G401 (cell line): ENCODE results near the gene PHLDA1. TPM values are rescaled to one million over a fixed set of nuclear protein-coding genes. Genes with fewer than 3 reads are reported as not detected.

Source experiments
- DNase-seq: peaks from one replicate; pipeline ENCODE4 v3.0.0-alpha.2; 2015; ENCODE audit warnings: low spot score
- in situ Hi-C: cut with HindIII; loops from 2 replicates; pipeline ENCODE4 v1.10.0; 2016; ENCODE audit warnings: low sequenced_read_pairs, mixed read lengths
- total RNA-seq: library from RNA; depleted of rRNA; stranded (reverse); fragments of >200 nt; shearing (Covaris generic); gene quantifications from 2 replicates; pipeline ENCODE4 v1.2.3, GENCODE V29; 2014; rRNA removed

Gene PHLDA1
- 3.5 and 3.7 TPM in 2 replicates for total RNA-seq

DNA sequence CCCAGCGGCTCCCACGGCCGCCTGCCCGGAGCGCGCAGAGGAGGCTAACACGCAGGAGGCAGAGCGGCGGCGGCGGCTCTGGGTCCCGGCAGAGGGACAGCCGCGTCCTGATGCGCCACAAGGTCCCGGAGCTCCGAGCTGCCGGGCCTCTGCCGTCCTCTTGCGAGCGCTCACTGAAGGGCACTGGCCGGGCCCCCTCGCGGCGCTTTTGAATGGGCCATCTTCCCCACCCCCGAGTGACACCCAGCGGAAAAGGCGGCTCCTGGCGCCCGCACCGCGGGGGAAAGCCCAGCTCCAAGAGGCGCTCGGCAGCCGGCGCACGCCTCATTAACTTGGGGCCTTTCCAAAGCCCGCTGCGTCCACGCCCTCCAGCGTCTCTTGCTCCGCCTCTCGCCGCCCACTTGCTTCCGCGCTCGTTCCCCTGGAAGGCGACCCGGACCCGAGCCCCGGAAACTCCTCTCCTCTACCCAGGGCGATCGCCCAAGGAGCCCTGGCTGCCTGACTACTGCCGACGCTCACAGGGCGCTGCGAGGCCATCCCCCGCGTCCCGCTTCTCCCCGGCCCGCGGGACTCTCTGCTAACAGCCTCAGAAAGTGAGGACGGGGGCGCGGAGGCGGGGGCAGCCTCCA lies at the start of gene PHLDA1:
Gene PHLDA1, minus strand, starts transcription at position 363 of the 629 bp plus-strand sequence.
- in situ Hi-C loops = no loop called here
- DNase-seq = peak; percentile 81

DNA sequence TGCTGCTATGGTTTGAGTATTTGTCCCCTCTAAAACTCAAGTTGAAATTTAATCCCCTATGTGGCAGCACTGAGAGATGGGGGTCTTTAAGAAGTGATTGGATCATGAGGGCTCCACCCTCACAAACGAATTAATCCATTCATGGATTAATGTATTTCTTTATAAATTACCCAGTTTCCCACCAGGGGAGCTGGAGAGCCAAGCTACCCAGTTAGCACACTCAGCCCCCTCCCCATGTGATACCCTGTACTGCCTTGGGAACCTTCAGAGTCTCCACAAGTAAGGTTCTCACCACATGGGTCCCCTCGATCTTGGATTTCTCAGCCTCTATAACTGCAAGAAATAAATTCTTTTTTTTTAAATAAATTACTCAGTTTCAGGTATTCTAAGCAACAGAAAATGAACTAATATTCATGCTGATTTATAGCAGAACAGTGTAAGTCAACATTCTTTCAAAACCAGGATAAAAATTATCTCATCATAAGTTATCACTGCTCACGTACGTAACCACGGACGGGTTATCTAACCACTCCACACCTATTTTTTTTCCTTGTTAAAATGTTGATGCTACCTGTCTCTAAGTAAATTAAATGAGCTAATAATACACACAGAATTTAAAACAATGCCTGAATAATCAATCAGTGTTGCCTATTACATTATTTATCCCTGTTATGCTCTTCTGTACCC lies 49.3 kb upstream of the PHLDA1 start:
- DNase-seq = no peak
- in situ Hi-C loops = no loop called here

DNA sequence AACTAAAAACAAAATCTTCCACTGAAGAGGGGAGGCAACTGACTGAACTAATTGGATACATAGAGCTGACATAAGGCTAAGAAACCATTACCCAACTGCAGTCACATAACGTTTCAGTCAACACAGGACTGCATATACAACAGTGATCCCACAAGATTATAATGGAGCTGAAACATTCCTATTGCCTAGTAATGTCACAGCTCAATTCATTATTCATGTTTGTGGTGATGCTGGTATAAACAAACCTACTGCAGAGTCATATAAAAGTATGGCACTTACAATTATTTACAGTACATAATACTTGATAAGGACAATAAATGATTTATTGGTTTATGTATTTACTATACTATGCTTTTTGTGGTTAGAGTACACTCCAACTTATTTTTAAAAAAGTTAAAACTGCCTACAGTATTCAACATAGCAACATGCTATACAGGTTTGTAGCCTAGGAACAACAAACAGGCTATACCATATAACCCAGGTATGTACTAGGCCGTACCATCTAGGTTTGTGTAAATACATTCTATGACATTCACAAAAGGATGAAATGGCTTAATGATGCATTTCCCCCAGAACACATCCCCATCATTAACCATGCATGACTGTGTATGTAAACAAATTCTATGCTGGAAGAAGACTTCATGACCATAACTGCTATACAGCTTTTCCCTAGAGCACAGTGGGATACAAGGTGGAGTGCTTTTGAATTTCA lies 48.6 kb upstream of the PHLDA1 start:
- in situ Hi-C loops = no loop called here
- no peak for DNase-seq

DNA sequence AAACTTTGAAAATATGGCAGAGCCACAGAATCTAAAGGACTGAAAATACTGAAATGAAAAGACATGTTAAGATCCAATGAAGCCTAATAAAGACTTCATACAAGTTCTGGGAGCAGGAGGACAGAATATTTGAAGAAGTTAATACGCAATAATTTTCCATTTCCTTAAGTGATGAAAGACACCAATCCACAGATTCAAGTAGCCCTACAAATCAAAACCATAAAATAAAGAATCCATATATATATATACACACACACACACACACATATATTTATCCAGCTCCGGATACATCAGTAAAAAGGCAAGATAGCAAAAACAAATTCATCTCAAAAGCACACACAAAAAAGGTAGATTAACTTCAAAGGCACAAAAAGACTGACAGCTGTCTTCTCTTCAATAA lies 47.2 kb upstream of the PHLDA1 start:
- in situ Hi-C loops = no loop called here
- DNase-seq = no peak

DNA sequence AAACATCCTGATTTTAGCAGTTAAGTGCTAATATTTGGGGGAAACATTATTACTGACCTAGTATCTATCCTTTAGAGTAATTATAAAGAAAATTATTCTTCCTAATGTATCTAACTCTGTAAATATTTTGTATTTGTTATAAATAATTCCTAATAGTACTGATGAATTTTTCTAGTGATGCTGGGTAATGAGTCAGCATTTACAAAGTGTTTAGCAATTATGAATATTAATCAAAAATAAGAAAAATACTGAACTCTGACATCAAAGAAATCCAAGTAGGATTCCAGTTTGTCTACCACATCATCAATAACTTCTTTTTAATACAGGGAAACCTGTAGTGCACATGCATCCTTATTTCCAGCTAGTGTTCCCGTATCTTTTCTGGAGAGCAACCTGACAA lies 43.9 kb upstream of the PHLDA1 start:
- in situ Hi-C loops = no loop called here
- DNase-seq = no peak

DNA sequence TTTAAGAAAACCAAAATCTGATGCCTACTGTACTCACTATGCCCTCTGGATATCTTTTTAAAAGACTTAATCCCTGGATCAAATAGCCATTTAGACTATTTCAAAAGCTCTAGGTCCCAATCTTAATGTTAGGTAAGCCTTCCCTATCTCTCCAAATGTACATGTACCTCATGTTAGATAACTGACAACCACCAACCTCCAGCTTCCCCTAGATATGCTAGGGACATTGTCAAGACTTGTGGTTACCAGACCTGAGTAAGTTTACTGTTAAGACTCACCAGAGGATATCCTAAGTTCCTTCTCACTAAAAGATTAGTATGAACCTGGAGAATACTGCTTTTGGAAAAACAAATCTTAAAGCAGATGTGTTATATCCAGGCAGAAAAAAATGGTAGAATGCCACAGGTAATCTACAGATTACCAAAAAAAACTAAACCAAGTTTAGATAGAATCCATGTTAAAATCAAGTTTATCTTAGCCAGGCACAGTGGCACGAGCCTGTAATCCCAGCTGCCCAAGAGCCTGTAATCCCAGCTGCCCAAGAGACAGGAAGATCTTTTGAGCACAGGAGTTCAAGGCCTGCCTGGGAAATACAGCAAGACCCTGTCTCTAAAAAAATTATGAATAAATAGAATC lies 43.2 kb upstream of the PHLDA1 start:
- in situ Hi-C loops = no loop called here
- no peak for DNase-seq

DNA sequence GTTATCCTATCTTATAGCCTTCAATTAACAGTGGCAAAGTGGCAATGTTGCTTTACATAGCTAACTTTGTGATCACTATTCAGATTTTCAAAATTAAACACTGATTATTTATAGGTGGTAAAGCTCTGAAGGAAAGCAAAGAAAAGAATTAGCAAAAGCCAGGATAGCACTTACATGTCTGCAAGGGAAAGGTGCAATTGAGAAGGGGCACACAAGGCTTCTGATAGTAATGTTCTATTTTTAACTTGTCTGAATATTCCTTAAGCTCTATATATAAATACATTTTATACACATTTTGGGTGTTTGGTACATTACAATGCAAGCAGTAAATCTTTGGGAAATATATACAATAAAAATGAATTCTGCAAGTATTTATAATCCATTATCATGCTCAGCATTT lies 42.0 kb upstream of the PHLDA1 start:
- DNase-seq = no peak
- in situ Hi-C loops = no loop called here

DNA sequence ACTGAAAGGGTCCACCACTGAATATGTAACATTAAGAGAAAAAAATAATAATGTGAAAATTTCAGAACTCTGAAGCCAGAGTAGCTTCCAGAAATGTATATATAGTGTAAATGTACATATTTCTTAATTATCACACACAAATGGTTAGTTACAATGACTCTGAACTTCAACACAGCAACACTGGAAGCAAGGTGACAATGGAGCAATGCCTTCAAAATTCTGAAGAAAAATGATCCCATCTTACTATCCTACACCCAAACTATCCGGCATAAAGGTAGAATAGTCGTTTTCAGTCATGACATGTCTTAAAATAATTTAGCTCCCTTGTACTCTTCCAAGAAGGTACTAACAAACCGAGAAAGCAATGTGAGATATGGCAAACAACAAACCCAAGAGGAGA lies 41.0 kb upstream of the PHLDA1 start:
- in situ Hi-C loops = no loop called here
- DNase-seq = no peak

DNA sequence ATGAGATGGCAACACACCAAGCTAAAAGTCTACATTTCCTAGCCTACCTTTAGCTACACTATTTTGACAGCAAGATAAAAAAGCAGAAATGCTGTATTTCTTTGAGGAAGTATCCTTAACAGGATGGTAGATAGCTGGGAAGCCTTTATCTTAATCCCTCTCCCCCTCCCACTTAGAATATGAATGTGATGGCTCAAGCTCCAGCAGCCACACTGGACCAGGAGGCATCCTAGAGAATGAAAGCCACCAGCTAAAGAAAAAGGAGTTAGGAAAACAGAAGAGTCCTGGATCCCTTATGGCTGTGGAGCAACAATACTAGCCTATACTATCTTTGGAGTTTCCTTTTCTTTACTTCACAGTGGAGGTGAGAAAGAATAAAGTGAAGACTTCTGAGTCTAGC lies 37.8 kb upstream of the PHLDA1 start:
- DNase-seq = no peak
- in situ Hi-C loops = no loop called here

DNA sequence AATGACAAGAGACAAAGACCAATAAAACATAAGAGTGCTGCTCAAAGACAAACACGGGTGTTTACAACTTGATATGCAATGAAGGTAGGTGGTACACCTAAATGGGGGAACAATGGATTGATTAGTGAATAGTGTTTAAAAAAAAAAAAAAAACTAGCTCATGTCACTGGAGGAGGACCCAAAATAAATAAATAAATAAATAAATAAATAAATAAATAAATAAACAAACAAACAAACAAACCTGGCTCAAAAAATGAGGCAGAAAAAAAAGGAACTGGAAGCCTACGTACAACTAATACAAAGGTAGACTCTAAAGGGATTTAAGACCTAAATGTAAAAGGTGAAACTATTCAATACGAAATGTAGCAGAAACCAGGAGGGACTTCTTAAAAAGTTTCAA lies 34.3 kb upstream of the PHLDA1 start:
- in situ Hi-C loops = no loop called here
- DNase-seq = no peak

DNA sequence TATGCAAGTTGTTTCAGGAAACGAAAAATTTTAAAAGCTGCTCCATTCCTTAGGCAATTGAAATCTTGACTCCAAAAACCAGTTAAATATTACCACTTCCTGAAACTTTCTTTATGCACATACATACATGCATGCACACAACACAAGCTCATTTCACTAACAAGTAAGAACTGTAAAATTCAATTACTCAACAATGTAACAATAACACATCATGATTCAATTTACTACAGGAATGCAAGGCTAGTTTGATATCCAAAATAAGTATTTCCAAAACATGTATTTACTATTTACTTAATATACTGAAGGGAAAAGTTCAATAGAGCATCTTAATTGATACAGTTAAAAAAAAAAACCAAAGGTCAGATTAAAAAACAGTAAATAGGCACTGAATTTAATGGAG lies 33.3 kb upstream of the PHLDA1 start:
- no peak for DNase-seq
- in situ Hi-C loops = no loop called here

DNA sequence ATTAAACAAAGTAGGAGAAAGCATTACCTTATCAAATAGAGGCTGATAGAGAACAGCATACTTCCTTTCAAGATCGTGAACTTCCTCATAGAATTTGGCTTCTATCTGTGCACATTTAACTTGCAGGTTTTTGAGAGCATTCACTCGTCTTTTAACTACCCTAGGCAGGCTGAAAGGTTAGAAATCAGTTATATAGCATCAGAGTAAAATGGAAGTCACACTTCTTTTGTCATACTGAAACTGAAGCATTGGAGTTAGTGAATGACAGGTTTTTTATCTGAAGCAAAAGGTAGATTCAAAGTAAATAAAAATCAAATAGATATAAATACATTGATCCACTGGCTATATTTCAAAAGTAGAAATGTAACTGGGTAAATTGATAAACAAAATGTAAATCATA lies 28.5 kb upstream of the PHLDA1 start:
- in situ Hi-C loops = no loop called here

DNA sequence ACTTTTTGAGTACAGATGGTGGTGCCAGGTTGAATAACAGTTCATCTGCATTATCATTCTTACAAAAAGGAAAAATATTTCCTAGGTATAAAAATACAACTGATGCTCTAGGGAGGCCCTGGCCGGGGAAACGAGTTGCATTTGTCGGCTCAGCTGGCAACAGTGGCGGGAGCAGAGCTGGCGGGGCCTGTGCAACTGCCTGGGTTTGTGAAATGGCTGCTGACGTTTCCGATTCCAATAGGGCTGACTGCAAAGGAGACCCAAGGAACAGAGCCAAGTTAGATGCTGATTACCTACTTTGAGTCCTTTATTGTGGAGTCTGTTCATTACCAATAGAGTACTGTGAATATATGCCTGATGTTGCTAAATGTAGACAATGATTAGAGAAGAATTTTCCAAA lies 25.8 kb upstream of the PHLDA1 start:
- DNase-seq = peak; percentile 43
- in situ Hi-C loops = no loop called here

More for the DNA sequence above, 28.5 kb upstream of the PHLDA1 start:
- DNase-seq = no peak

DNA sequence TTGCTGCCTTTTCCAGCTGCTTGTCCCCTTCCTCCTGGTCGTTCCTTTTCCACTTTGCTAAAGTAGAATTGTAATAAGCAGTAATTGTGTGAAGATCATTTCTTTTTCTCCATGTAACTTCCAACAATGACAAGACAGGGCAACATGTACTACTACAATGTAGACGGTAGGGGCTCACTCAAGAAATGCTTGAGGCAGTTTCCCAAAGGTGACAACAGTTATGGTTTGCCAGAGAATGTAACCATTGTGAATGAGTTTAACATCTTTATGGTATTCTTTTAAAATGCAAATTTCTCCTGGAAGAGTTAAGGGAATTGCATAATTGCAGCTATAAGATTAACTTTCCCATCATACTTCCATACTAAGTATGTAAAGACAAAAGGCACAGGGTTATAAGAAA lies 23.8 kb upstream of the PHLDA1 start:
- in situ Hi-C loops = no loop called here

DNA sequence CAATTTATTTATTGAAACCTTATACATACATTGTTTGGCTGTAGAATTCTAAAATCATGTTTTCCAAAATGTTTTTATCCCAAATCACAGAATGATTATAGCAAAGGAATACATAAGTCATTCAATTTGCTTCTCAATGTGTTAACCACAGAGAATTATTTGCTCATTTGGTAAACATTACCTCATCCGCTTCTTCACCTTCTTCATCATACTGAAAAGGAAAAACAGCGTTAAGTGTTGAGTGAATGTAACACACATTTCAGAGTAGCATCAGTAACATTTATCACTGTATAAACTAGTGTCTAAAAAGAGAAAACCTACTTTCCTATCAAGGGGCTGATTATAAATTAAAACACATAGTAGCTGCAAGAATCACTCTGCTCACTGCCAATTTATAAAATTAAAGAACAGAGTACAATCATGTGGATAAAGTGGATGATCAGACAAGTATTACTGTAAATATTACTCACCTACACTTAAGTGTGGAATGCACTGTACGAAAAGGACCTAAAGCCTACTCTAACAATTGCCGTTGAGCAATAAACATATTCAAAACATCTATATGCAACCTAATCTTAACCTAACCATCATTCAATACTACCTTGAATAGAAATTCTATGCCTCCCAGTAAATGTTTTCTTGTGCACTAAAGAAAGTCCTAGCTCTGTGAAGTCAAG lies 18.1 kb upstream of the PHLDA1 start:
- in situ Hi-C loops = no loop called here
- DNase-seq = no peak

More for the DNA sequence above, 23.8 kb upstream of the PHLDA1 start:
- no peak for DNase-seq

DNA sequence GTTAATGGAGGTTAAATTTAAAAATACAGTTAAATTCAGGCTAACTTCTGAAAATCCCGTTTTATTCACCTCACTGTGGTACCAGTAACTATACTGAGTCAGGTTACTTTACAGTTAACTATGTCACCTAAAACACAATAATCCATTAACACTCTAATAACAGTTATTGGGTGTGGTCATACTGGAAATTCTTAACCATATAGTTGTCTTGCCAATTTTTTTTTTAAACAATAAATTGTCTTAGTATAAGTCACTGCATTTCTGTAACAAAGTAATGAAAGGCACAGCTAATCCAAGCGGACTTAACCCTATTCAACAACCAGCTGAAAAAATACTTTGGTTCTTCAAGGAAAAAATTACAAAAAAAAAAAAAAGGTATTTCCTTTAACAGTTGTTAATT lies 16.2 kb upstream of the PHLDA1 start:
- in situ Hi-C loops = no loop called here

DNA sequence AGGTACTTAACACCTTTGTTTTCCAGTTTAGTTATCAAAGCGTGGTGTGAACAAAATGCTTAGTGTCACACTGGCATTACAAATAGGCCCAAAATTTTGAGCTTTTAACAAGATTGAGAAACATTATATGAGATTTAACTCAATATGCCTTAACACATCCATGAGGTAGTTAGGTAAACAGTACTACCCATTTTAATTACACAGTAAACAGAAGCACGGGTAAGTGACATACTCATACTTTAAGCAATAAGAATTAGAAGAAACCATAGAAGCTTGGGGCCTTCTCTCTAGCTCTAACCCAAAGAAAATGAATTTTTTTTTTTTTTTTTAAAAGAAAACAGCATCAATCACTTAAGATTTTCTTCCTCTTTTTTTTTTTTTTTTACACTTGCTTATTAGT lies 15.5 kb upstream of the PHLDA1 start:
- in situ Hi-C loops = no loop called here

More for the DNA sequence above, 16.2 kb upstream of the PHLDA1 start:
- DNase-seq = no peak

DNA sequence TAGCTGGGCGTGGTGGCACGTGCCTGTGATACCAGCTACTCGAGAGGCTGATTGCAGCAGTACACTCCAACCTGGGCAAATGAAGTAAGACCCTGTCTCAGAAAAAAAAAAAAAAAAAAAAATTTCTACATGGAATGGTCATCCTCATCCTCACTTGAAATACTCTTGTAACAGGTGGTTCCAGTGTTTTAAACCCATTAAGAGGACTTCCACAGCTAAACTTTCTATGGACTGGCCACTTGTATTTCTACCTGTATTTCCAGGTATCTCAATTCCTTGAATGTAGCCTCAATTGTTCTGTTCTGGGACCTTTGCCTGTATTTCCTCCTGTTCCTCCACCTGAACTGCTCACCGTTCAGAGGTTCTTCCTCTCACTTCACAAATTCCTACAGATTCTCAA lies 11.8 kb upstream of the PHLDA1 start:
- in situ Hi-C loops = no loop called here
- no peak for DNase-seq

More for the DNA sequence above, 15.5 kb upstream of the PHLDA1 start:
- no peak for DNase-seq

DNA sequence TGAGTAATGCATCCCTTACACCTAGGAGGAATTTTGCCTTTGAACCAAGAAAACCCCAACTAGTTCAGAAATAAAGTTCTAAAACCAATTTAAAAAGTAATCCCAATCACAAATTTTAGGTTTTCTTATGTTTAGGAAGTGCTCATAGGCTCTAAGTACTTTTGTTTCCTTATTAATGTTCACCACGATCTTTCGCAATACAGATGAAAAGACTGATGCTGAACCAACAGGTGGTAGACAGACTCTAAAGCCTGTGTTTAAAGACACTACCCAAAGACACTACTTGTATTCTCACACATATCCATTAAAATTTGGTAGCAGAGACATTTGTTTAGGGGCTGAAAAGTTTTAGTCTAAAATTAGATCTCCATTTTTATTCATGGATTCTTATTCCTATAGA lies 10.6 kb upstream of the PHLDA1 start:
- DNase-seq = no peak
- in situ Hi-C loops = no loop called here
